SH-SY5Y (cell line): ENCODE results near the gene RNLS.

Experiments
- GATA2 ChIP-seq: IDR thresholded peaks from 2 replicates; pipeline ENCODE4 v1.6.1; 2011; ENCODE audit warnings: mild to moderate bottlenecking, low read depth, low read length
- GATA3 ChIP-seq: IDR thresholded peaks from 2 replicates; pipeline ENCODE4 v1.6.1; 2011; ENCODE audit warnings: low read depth, mild to moderate bottlenecking, low read length, moderate library complexity

Gene RNLS

DNA sequence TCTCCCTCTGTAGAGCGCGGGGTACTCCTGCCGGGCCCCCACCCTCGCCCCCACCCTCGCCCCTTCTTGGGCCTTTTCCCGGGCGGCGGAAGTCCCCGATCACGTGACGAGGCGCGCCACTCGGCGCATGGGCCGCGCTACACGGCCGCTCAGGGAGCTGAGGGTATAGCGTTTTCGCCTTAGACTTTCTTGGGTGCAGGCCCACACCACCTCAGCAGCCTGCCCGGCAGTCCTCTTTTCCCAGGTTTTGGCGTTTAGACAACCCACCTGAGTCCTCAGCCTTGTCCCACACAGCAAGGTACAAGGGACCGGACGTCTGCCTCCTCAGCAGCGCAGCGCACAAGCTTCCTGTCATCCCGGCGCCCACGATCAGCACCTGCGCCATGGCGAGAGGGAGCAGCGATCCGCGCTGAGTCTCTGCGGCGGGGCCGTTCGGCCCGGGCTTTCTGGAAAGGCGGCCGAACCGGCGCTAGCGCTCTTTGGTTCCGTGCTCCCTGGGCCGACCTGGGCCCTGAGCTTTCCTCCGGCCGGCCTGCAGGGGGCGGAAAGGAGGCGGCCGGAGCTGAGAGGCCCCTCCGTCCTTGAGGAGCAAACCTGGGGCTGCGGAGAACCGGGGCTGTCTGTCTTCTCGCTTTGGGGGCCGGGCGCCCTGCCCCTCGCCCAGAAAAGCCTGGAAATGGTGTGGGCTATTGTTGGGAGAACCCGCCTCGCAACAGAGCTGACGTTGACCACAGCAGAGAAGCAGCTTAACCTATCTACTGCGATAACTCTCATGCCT, at the start of gene RNLS:
RNLS (minus strand) TSS at position 513 of the 778 bp plus-strand sequence.
- no peak for TF ChIP-seq GATA2
- TF ChIP-seq GATA3: no peak

DNA sequence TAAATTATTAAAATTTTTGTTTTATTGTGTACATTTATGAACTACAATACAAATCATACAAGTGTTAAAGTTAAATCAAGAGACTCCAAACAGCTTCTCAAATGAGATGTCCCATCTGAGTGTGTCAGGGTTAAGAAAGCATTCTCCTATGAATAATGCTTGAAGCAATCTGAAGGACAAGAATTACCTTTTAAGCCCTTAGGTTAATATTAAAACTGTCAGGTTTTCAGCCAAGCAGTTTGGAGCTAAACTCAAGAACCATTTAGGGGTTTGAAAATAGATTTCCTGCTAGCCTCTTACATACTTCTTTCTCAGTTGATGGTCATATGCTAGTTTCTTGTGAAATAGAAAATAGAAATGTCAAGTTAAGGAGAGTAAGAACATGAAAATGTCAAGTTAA, 41.7 kb upstream of the RNLS start:
- no peak for TF ChIP-seq GATA3
- no peak for TF ChIP-seq GATA2

DNA sequence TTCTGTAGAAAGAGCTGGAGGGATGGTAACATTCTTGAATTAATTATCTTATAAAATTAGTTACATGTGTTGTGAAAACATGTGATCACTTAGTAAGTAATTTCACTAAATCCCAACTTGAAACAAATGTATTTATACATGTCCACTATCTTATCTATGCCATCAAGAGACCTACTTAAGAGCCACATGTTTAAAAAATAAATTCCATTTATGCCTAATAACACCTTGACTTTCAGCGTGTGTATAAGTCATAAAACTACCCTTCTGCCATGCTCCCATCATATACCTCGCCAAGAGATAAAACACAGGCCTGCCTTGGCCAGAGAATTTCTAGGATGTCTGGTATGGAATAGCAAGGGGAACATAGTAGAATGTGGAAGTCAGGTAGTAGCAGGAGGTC, 40.7 kb upstream of the RNLS start:
- TF ChIP-seq GATA2 (peak; percentile 57; the same call in 1 of the 2 replicates), GATA3 (peak; percentile 84)

DNA sequence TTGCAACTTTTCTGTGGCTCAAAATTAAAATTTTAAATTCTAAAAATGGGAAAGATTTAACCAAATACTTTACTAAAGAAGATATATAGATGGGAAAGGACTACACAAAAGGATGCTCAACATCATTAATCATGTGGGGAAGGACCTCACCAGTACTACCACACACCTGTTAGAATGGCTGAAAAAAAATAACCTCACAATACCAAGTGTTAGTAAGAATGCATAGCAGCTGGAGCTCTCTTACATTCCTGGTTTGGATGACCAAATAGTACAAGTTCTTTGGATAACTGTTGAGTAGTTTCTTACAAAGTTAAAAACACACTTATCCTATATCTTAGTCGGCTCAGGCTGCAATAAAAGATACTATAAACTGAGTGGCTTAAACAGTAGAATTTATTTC, 37.3 kb upstream of the RNLS start:
- TF ChIP-seq GATA2: no peak
- no peak for TF ChIP-seq GATA3

DNA sequence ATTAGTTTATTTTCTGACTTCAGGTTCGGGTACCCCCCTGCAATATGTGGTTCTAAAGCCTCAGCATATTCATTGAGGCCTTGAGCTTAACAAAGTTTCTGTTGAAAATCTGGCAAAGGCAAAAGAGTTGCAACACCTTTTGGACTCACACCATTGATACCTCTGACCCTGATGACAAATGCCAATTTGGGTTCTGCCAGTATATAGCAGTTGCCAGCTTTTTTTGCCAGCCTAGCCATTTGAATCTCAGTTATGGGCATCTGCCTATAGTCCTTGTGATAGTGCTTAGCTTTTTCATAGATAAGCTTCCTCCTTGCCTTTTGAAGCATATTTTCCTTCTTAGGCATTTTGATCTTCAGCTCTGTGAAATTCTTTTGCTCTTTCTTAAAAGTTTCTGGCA, 35.4 kb upstream of the RNLS start:
- no peak for TF ChIP-seq GATA2
- no peak for TF ChIP-seq GATA3

DNA sequence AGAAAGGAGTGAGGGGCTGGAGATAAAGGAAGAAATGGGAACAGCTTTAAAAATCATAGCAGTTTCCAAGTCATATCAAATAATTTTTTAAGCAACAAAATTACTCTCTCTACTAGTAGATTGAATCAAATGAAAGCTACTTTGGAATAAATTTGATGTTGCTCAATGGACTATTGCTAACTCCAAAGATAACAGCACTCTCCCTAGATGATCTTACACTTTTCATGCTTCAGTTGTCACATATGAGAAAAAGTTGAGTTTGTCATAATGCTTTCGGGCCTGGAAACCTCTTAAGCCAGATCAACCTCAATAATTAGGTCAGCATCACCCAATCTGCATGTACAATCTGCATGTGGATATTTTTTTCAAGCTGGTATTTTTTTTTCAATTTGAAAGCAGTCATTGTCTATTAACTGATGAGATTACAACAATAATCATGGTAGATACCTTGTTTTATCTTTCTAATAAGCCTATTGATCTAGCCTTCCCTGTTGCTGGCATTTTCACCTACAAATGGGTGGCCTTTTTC, 34.7 kb upstream of the RNLS start:
- TF ChIP-seq GATA2 (peak; percentile 85), GATA3 (peak; percentile 91)

DNA sequence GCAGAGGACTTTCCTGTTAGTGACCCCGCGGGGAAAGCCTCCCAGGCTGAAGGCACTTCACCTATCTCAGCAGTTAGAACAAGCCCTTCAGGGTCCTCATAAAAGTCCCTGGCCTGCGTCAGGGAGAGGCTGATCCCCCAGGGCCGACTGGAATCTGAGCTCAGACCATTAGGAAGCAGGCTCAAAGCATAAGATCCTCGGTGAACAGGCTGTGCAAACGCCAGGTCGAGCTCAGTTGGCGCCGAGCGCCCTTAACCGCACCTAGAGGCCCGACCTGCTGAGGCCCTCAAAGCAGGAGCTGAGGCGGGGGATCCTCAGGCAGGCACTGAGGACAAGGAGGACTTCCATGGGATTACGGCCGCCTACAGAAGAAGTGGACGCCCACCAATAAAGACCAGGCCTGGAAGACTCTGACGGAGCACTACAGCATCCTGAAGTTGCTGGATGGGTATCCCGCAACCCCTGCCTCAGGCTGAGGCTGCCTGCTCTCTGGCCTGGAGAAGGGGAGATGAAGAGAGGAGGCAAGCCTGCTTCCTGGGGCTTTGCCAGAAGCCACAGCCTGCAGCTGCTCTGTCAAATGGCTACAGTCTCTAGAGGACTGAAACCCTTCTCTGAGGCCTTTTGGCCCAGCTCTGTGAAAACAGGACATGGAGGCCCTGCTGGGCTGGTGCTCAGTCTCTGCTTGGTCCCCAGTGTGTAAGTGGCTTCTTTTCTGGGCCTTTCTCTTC, 33.3 kb upstream of the RNLS start:
- no peak for TF ChIP-seq GATA3
- TF ChIP-seq GATA2: no peak

DNA sequence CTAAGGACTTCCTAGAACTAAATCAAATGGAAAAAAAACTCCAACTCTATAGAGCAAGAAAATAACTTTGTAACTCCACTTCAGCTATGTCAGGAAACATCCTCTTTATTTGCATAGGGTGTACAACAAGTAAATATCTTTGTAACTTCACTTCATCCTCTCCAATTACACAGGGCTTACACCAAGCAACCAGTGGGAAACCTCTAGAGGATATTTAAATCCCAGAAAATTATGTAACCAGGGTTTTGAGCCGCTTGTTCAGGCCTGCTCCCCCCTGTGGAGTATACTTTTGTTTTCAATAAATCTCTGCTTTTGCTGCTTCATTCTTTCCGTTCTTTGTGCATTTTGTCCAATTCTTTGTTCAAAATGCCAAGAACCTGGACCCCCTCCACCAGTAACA, 25.7 kb upstream of the RNLS start:
- no peak for TF ChIP-seq GATA3
- TF ChIP-seq GATA2: no peak

DNA sequence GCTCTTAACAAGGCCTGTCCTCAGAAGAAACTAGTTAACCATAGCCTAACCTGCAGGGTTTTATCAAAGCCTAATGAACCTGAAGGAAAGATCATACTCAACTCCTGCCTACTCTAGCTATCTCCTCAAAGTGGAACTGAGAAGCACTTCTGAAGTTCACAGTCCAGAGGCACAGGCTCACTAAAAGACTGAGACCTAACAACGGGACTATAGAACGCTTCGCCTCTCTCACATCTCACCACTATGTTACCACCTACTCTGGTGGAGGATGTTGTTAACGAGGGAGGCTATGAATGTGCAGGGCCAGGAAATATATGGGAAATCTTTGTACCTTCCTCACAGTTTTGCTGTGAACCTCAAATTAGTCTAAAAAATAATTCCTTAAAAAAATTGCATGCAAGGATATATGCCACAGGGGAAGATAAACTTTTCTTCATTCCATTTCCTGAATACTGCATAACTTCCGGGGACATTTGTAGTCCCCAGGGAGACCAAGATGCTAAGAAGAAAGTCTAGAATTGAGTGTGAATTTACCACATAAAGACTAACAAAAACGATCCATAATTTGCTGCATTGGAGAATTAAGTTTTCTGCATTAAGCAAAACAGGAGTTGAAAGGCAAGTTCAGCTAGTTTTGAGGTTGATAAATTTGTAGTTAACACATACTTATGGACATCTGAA, 25.1 kb upstream of the RNLS start:
- no peak for TF ChIP-seq GATA2
- no peak for TF ChIP-seq GATA3

DNA sequence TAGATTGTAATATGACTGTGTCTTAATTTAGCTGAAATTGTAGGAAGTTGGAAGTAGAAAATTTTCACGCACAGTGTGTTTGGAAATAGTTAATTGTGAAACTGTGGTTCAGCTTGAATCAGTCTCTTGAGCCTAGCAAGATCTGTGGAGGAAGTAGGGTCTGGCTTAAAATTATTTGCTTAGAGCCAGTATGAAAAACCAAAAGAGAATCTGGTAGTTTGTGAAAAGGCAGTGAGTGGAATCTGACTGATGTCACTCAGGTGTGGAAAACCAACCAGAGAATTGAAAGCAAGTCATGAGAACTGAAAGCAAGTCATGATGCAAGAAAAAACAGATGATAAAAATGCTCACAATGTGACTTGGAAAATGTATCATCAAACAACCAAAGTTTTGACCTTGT, 14.9 kb upstream of the RNLS start:
- no peak for TF ChIP-seq GATA3
- TF ChIP-seq GATA2: no peak

DNA sequence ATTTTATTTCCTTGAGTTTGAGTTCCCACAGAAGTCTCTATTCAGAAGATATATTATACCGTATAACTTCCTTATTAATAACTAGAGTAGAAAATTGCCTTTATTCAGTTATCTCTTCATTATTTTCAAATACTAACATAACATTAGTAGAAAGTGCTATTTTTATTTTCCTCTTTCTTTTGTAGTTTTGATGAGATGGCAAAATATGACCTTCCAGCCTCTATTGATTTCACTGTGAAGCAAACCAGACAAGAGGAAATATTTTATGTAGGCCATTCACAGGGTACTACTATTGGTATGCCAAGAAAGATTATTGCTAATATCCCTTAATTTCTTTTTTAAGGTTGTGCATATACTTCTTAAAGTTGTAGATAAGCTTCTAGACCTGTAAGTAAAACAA, 11.4 kb upstream of the RNLS start:
- TF ChIP-seq GATA3: no peak
- no peak for TF ChIP-seq GATA2

DNA sequence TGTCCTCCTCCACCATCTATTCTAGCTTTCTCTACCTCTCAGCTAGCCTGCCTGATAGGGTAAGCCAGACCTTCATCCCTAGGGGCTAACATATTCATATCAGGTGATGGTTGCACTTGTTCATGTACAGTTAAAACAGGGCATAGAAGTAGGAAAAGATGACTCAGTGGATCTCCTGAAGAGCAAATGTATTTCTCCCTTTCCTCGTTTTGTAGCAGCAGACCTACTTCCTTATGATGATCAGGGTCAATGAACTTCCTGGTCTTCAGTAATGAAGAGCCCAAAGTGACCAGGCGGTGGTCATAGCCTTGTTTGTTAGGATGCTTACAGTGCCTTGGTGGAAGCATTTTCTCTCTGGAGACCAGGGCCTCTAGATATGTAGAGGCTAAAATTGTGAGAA, 9.8 kb upstream of the RNLS start:
- TF ChIP-seq GATA2 (no peak), GATA3 (no peak)

DNA sequence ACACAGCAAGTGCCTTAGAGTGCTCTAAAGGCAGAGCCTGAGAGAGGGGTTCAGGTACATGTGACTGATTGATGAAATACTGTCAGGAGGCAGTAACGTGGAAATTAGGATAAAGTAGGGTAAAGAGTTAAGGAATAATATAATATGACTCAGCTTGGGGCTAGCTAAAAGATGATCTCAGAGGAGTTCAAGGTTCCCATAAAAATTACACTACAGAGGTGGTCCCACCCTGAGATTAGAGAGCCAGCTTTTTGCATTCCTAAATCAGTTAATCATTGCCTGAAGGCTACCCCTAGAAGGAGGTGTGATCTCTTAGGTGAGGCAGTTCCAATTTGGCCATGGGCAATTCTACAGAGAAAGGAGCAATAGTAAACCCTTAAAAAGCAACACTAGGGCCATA, 9.3 kb upstream of the RNLS start:
- no peak for TF ChIP-seq GATA2
- TF ChIP-seq GATA3: no peak

DNA sequence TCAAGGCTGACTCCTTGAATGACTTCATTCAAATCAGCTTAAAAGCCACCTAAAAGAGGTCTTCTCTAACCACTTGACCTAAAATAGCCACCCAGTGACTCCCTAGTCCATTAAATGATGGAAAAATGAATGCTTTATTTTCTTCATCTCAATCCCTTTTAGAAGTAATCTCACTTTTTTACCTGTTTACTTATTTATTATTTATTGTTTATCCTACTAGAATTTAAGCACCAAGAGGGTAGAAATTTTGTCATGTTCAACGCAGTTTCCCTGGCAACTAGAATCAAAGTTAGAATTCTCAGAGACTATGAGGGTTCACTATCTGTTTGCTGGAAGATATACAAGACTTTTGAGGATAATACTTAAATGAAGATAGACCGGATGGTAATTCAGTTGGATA, 3.3 kb upstream of the RNLS start, which contains the start of gene LIPJ:
LIPJ (plus strand) TSS at position 301 of the 400 bp plus-strand sequence. CDS start 3,926 bp downstream, outside the sequence.
- TF ChIP-seq GATA3: no peak
- TF ChIP-seq GATA2: no peak

DNA sequence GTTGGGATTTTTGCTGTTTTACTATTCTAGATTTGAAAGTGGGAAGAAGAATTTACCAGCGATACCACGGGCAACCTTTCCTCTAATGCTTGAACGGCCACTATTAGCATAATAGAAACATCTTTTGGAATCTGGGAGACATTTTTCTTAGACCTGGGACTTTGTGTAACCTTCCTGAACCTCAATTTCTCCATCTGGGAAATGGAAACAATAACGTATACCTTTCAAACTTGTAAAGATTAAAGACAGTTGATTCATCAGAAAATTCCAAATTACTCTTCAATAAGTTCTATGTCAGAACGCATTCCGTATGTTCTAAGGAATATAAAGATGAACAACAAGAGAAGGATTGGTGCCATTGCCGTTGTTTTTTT, 453 bp upstream of the RNLS start:
- TF ChIP-seq GATA2 (no peak), GATA3 (no peak)
